MCF 10A (cell line): Measurements from ENCODE around the gene LCN2. TPM values are rescaled to one million over a fixed set of nuclear protein-coding genes. Genes with fewer than 3 reads are reported as not detected.
"Not testable (repeated sequence)": the region's sequence is repeated elsewhere in the genome, so short reads cannot be mapped to it uniquely, and the experiment has no call there.

Experiments
- BruUV-seq: library from RNA; stranded (reverse); fragments of 400-500 nt; replicated peaks from 2 replicates; lab custom pipeline; 2021; lab: Mats Ljungman, UMichigan
- CTCF ChIA-PET: fragments of 300-600 bp; sonication (Branson Sonifier 250); formaldehyde crosslinking; extraction: SDS; loops from one replicate; lab custom pipeline; 2021; ENCODE audit warnings: antibody characterized with exemption, inconsistent platforms; lab: Yijun Ruan, JAX
- POLR2A ChIA-PET: fragments of 300-600, 350-650 bp; sonication (Branson Sonifier 250); formaldehyde crosslinking; extraction: SDS; loops from one replicate; lab custom pipeline; 2020; ENCODE audit warnings: antibody characterized with exemption, inconsistent platforms; lab: Yijun Ruan, JAX
- DNase-seq: peaks from one replicate; pipeline ENCODE4 v3.0.0-alpha.2; 2018; ENCODE audit not compliant: unreplicated experiment
- H3K27ac Mint-ChIP-seq: one replicate; pipeline ENCODE4 v1.8.0; 2022; ENCODE audit warnings: mild to moderate bottlenecking, low read depth, mixed read lengths; ENCODE audit not compliant: unreplicated experiment
- H3K27me3 Mint-ChIP-seq: one replicate; pipeline ENCODE4 v1.8.0; 2022; ENCODE audit warnings: mixed read lengths; ENCODE audit not compliant: insufficient read depth, unreplicated experiment
- H3K36me3 Mint-ChIP-seq: one replicate; pipeline ENCODE4 v1.8.0; 2022; ENCODE audit warnings: mild to moderate bottlenecking, moderate library complexity, mixed read lengths; ENCODE audit not compliant: insufficient read depth, unreplicated experiment
- H3K4me1 Mint-ChIP-seq: one replicate; pipeline ENCODE4 v1.8.0; 2022; ENCODE audit warnings: mixed read lengths; ENCODE audit not compliant: insufficient read depth, unreplicated experiment
- H3K4me3 Mint-ChIP-seq: one replicate; pipeline ENCODE4 v1.8.0; 2022; ENCODE audit warnings: mild to moderate bottlenecking, moderate library complexity, mixed read lengths; ENCODE audit not compliant: unreplicated experiment
- H3K9me3 Mint-ChIP-seq: one replicate; pipeline ENCODE4 v1.8.0; 2022; ENCODE audit warnings: mixed read lengths; ENCODE audit not compliant: unreplicated experiment
- CTCF ChIP-seq: fragments of 200-600 bp; IDR thresholded peaks from one replicate; pipeline ENCODE4 v1.8.0; 2022; ENCODE audit warnings: antibody characterized with exemption, mild to moderate bottlenecking; ENCODE audit not compliant: unreplicated experiment
- intact Hi-C: fragments of 100-400 bp; cut with micrococcal nuclease; formaldehyde crosslinking; loops from 2 replicates; pipeline ENCODE4 v1.14.1; 2022
- total RNA-seq: library from RNA; stranded (reverse); gene quantifications from 2 replicates; pipeline ENCODE4 v1.2.3, GENCODE V29; 2022

Gene LCN2
- total RNA-seq, 1 experiment from 2014 or later: 7.7 TPM

- intact Hi-C loops, H3K4me3 Mint-ChIP-seq, H3K27ac Mint-ChIP-seq, H3K27me3 Mint-ChIP-seq, H3K4me1 Mint-ChIP-seq, H3K9me3 Mint-ChIP-seq, BruUV-seq, CTCF ChIA-PET: not testable (repeated sequence)
- DNase-seq: peak; percentile 20
- peaks cover 54% of the 10 kb centered on the region for H3K36me3 Mint-ChIP-seq
- peak; percentile 38 for TF ChIP-seq CTCF
- POLR2A ChIA-PET: interaction anchor here (0.6 kb wide), 1 partner anchor 69 kb away, joined by 3 read pairs; no protein-coding TSS in a partner anchor
These were observed 32.2 kb downstream of the LCN2 start for GRCh38 chr9:128181480-128181879.

DNA sequence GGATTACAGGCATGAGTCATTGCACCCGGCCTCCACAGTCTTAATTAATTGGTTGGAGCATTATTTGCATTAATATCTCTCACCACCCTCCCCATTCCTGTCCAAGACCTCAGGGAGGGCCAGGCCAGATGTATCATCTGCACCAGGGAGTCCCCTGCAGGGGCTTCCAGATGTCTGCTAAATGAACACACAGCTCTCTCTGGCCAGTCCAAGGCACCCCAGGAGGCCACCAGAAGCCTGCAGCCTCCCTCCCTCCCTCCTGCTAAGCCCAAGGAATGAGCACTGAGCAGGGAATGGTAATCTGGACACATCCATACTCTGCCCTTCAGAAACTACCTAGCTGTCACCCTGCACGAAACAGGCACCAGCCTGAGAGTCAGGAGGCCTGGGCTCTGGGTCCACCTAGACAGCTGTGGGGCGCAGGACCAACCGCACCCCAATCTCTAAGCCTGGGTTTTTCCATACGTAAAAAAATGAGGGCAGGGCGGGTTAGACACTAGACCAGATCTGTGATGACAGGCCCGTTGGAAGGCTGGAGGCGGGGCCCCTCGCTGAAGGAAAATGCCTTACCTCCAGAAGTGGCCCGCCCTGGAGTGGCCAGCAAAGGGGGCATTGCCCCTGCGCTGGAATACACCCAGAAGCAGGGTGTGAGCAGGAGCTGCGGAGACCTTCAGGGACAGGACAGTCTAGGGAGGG is 33.8 kb downstream of the LCN2 start:
- no peaks in the 10 kb centered on the region for H3K9me3 Mint-ChIP-seq
- peak overlapping the region; percentile 50 for H3K27ac Mint-ChIP-seq
- no TSS peak for BruUV-seq
- H3K4me3 Mint-ChIP-seq: no peak overlapping the region
- no peaks in the 10 kb centered on the region for H3K4me1 Mint-ChIP-seq
- no peak for TF ChIP-seq CTCF
- intact Hi-C loops: no loop called here
- POLR2A ChIA-PET: interaction anchor here (1.0 to 1.9 kb wide), 2 partner anchors 8 to 188 kb away, joined by 3 to 6 read pairs; partner anchors contain the start of gene URM1
- H3K36me3 Mint-ChIP-seq: peaks cover 55% of the 10 kb centered on the region
- DNase-seq: no peak
- no peaks in the 10 kb centered on the region for H3K27me3 Mint-ChIP-seq
- CTCF ChIA-PET: interaction anchor here (0.7 kb wide), 3 partner anchors 9 to 265 kb away, joined by 3 read pairs; no protein-coding TSS in a partner anchor

- Mint-ChIP-seq H3K9me3 (no peaks in the 10 kb centered on the region), H3K27me3 (no peaks in the 10 kb centered on the region), H3K4me1 (no peaks in the 10 kb centered on the region), H3K36me3 (peaks cover 56% of the 10 kb centered on the region), H3K27ac (no peak overlapping the region), H3K4me3 (no peak overlapping the region)
- ChIA-PET POLR2A (no interaction called here), CTCF (interaction anchor here (0.6 to 1.4 kb wide), 2 partner anchors 11 to 109 kb away, joined by 3 read pairs; no protein-coding TSS in a partner anchor)
- intact Hi-C loops: no loop called here
- DNase-seq: no peak
- BruUV-seq: no TSS peak
- no peak for TF ChIP-seq CTCF
These were observed 37.0 kb downstream of the LCN2 start for GRCh38 chr9:128185979-128186965.

GRCh38 chr9:128187361-128187760 is 38.1 kb downstream of the LCN2 start:
- no peak for DNase-seq
- H3K4me1 Mint-ChIP-seq: peaks cover 4% of the 10 kb centered on the region
- ChIA-PET POLR2A (interaction anchor here (0.6 to 1.1 kb wide), 2 partner anchors 10 to 15 kb away, joined by 4 read pairs; no protein-coding TSS in a partner anchor), CTCF (interaction anchor here (0.6 kb wide), 2 partner anchors 108 to 580 kb away, joined by 3 to 5 read pairs; no protein-coding TSS in a partner anchor)
- peaks cover 56% of the 10 kb centered on the region for H3K36me3 Mint-ChIP-seq
- no TSS peak for BruUV-seq
- H3K27me3 Mint-ChIP-seq: no peaks in the 10 kb centered on the region
- H3K4me3 Mint-ChIP-seq: no peak overlapping the region
- H3K27ac Mint-ChIP-seq: no peak overlapping the region
- intact Hi-C loops: no loop called here
- H3K9me3 Mint-ChIP-seq: no peaks in the 10 kb centered on the region
- TF ChIP-seq CTCF: no peak
